Urinary bladder (tissue), 4 donors: Measurements from ENCODE around the gene PRLR. TPM values are rescaled to one million over a fixed set of nuclear protein-coding genes. Genes with fewer than 3 reads are reported as not detected.
"Not testable (repeated sequence)": the region's sequence is repeated elsewhere in the genome, so short reads cannot be mapped to it uniquely, and the experiment has no call there.

ENCODE experiments used
- DNase-seq: peaks from one replicate; pipeline ENCODE4 v3.0.0-alpha.2; 2015; ENCODE audit errors: extremely low spot score
- H3K27ac ChIP-seq: one replicate; pipeline ENCODE4 v1.5.1; 2013; ENCODE audit warnings: low read depth, mild to moderate bottlenecking, moderate library complexity
- H3K36me3 ChIP-seq: one replicate; pipeline ENCODE4 v1.6.1; 2013; ENCODE audit warnings: mild to moderate bottlenecking, moderate library complexity; ENCODE audit not compliant: insufficient read depth
- H3K4me1 ChIP-seq: one replicate; pipeline ENCODE4 v1.6.1; 2013; ENCODE audit warnings: mild to moderate bottlenecking, moderate library complexity; ENCODE audit not compliant: insufficient read depth
- H3K4me3 ChIP-seq: one replicate; pipeline ENCODE4 v1.5.1; 2013; ENCODE audit warnings: low read depth, low read length
- WGBS: extraction: QIAGEN DNeasy Blood & Tissue Kit; methylation state at CpG from one replicate; pipeline ENCODE4 v1.1.7; 2013; 5-methylcytosine and 5-hydroxymethylcytosine counted together
- polyA plus RNA-seq: library from polyadenylated mRNA; stranded (reverse); fragments of 200-250 nt; gene quantifications from one replicate; pipeline ENCODE4 v1.2.3, GENCODE V29; 2013
- total RNA-seq: library from RNA; depleted of rRNA; stranded (reverse); fragments of >200 nt; gene quantifications from one replicate; pipeline ENCODE4 v1.2.3, GENCODE V29; 2014
- donor health status: healthy with polysubstance abuse.
- donor health status: healthy.

PRLR gene
- total and polyA plus RNA-seq, 2 donors, result 0.98 to 9.7 TPM

DNA sequence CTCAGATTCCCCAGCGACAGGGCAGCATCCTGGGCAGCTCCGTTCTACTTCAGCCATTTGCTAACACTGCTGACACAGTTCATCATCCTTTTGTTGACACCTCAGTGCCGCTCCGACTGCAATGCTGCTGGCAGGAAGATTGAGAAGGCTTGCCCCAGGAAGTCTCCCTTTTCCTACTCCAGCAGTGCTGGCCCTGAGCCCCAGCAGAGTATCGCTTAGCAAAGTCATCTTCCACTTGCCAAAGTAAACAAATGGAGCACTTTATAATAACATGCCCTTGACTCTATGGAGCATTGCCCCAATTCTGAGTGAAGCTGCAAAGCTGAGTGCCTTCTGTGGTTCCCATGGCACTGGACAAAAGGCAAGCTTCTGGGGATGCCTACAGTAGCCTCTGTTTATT, 32.2 kb downstream of the PRLR start:
- Histone ChIP-seq H3K4me1 (no peaks in the 10 kb centered on the region), H3K27ac (no peak overlapping the region), H3K36me3 (no peaks in the 10 kb centered on the region), H3K4me3 (no peak overlapping the region)
- WGBS, result 10% methylated on average over 5 of the region's 5 CpGs
- peak; percentile 40 for DNase-seq

- H3K4me3 ChIP-seq, result no peak overlapping the region
- H3K27ac ChIP-seq, result no peak overlapping the region
- no peaks in the 10 kb centered on the region for H3K4me1 ChIP-seq
- no peak for DNase-seq
- no peaks in the 10 kb centered on the region for H3K36me3 ChIP-seq
- WGBS, result 96% methylated on average over 3 of the region's 3 CpGs
Observed at GRCh38 chr5:35197351-35197750, 32.9 kb downstream of the PRLR start.

- DNase-seq, result no peak
- no peaks in the 10 kb centered on the region for H3K4me1 ChIP-seq
- WGBS, result 95% methylated on average over 5 of the region's 5 CpGs
- no peaks in the 10 kb centered on the region for H3K36me3 ChIP-seq
- no peak overlapping the region for H3K27ac ChIP-seq
- no peak overlapping the region for H3K4me3 ChIP-seq
Observed at GRCh38 chr5:35195472-35195852, 34.8 kb downstream of the PRLR start.

DNA sequence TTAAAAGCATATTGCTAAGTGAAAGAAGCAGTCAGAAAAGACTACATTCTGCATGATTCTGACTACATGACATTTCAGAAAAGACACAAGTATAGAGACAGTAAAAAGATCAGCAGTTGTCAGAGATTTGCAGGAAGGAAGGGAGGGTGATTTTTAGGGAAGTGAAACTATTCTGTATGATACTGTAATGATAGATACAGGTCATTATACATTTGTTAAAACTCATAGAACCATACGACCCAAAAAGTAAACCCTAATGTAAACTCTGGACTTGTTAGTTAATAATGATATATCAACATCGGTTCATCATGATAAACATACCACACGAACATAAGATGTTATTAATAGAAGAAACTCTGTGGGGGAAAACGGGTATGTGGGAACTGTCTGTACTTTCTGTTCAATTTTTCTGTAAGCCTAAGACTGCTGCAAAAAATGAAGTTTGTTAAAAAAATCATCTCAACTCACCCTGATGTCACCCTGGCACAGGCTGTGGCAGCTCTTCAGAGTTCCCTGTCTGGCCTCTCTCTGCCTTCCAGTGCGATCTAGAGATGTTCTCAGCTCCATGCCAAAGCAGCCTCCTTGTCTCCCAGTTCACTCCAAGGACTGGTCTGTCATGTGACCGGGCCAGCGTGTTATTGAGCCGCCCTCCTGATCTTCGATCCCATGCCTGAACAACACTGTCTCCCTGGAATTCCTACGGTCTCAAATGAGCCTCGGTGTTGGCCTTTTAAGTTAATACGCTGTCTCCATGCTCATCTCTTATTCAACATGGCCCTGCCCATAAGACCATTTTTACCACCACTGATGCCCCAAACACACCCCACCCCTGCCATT, 35.4 kb downstream of the PRLR start:
- Histone ChIP-seq H3K36me3 (no peaks in the 10 kb centered on the region), H3K4me1 (no peaks in the 10 kb centered on the region), H3K27ac (no peak overlapping the region), H3K4me3 (no peak overlapping the region)
- DNase-seq, result no peak
- WGBS, result 81% methylated on average over 12 of the region's 12 CpGs

GRCh38 chr5:35192506-35192905, 37.8 kb downstream of the PRLR start:
- H3K4me3 ChIP-seq, result no peak overlapping the region
- DNase-seq, result no peak

GRCh38 chr5:35189801-35190200, 40.5 kb downstream of the PRLR start:
- not testable (repeated sequence) for H3K36me3 ChIP-seq, H3K27ac ChIP-seq, H3K4me3 ChIP-seq, H3K4me1 ChIP-seq, DNase-seq
- 97% methylated on average over 2 of the region's 2 CpGs for WGBS

More at GRCh38 chr5:35192506-35192905, 37.8 kb downstream of the PRLR start:
- H3K4me1 ChIP-seq, result no peaks in the 10 kb centered on the region
- 90% methylated on average over 1 of the region's 1 CpG for WGBS
- no peaks in the 10 kb centered on the region for H3K36me3 ChIP-seq
- no peak overlapping the region for H3K27ac ChIP-seq

- Histone ChIP-seq H3K4me1 (no peaks in the 10 kb centered on the region), H3K4me3 (no peak overlapping the region), H3K27ac (no peak overlapping the region), H3K36me3 (no peaks in the 10 kb centered on the region)
- WGBS, result 79% methylated on average over 9 of the region's 9 CpGs
- DNase-seq, result no peak
Observed at GRCh38 chr5:35188031-35188457, 42.2 kb downstream of the PRLR start.

- WGBS, result 84% methylated on average over 3 of the region's 3 CpGs
- H3K4me1 ChIP-seq, DNase-seq, H3K4me3 ChIP-seq, H3K36me3 ChIP-seq, H3K27ac ChIP-seq: not testable (repeated sequence)
Observed at GRCh38 chr5:35187621-35188020, 42.7 kb downstream of the PRLR start.

GRCh38 chr5:35186749-35187148, 43.5 kb downstream of the PRLR start:
- no peaks in the 10 kb centered on the region for H3K4me1 ChIP-seq
- no peak for DNase-seq
- no peak overlapping the region for H3K27ac ChIP-seq
- WGBS, result 93% methylated on average over 5 of the region's 5 CpGs
- H3K36me3 ChIP-seq, result no peaks in the 10 kb centered on the region
- H3K4me3 ChIP-seq, result no peak overlapping the region

GRCh38 chr5:35185518-35185917, 44.8 kb downstream of the PRLR start:
- 91% methylated on average over 4 of the region's 4 CpGs for WGBS
- no peaks in the 10 kb centered on the region for H3K4me1 ChIP-seq
- H3K36me3 ChIP-seq, result no peaks in the 10 kb centered on the region
- no peak overlapping the region for H3K27ac ChIP-seq
- no peak overlapping the region for H3K4me3 ChIP-seq
- no peak for DNase-seq

DNA sequence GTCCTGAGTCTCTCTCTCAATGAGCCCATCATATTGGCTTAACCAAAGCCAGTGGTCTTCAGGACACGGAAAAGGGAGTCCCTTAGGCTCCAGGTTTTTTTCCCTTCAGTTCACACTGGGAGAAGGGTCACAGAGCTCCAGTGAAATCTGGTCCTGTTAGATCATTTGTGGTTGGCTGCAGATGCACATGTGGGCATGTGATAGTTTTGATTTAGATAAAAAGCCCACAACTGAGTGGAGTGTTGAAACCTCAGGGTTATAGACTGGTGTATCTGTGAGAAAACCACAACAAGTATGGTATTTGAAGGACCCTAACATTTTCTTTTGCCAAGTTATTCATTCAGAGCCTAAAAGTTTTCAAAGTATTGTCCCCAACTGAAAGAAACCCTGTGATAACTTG, 46.7 kb downstream of the PRLR start:
- Histone ChIP-seq H3K4me1 (no peaks in the 10 kb centered on the region), H3K36me3 (no peaks in the 10 kb centered on the region), H3K27ac (no peak overlapping the region), H3K4me3 (no peak overlapping the region)
- DNase-seq, result no peak
- 97% methylated on average over 1 of the region's 1 CpG for WGBS

- Histone ChIP-seq H3K27ac (no peak overlapping the region), H3K36me3 (no peaks in the 10 kb centered on the region), H3K4me3 (no peak overlapping the region), H3K4me1 (no peaks in the 10 kb centered on the region)
- WGBS, result 56% methylated on average over 7 of the region's 7 CpGs
- DNase-seq, result no peak
Observed at GRCh38 chr5:35182910-35183535, 47.3 kb downstream of the PRLR start.

- no peaks in the 10 kb centered on the region for H3K4me1 ChIP-seq
- no peaks in the 10 kb centered on the region for H3K36me3 ChIP-seq
- H3K27ac ChIP-seq, result no peak overlapping the region
- DNase-seq, result no peak
- WGBS, result 86% methylated on average over 1 of the region's 1 CpG
- no peak overlapping the region for H3K4me3 ChIP-seq
Observed at GRCh38 chr5:35182486-35182885, 47.8 kb downstream of the PRLR start.

- 92% methylated on average over 7 of the region's 7 CpGs for WGBS
- Histone ChIP-seq H3K27ac (no peak overlapping the region), H3K4me3 (no peak overlapping the region), H3K4me1 (no peaks in the 10 kb centered on the region), H3K36me3 (no peaks in the 10 kb centered on the region)
- no peak for DNase-seq
Observed at GRCh38 chr5:35180046-35180445, 50.2 kb downstream of the PRLR start.
